ENCODE measurements around the gene TRIM2.

DNA sequence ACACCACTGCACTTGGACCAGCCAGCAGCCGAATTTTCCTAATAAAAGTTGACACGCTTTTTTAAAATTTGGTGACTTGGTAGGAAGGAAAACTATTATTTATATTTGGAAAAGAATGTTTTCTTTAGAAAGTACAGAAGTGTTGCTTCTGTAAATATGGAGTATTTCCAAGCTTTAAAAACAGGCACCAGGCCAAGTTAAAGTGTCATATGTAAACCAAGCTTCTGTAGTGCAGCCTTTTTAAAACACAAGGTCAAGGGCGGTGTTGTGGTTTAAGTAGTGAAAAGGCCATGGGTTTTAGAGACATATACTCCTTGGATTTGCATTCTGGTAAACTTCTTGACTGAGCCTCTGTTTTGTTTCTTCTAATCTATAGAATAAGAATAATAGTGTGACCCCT is 62.7 kb downstream of the TRIM2 start:
- TF ChIP-seq EP300 (IDR thresholded peaks at IDR 0.05), result no peak
- TF ChIP-seq, protein P1, sequence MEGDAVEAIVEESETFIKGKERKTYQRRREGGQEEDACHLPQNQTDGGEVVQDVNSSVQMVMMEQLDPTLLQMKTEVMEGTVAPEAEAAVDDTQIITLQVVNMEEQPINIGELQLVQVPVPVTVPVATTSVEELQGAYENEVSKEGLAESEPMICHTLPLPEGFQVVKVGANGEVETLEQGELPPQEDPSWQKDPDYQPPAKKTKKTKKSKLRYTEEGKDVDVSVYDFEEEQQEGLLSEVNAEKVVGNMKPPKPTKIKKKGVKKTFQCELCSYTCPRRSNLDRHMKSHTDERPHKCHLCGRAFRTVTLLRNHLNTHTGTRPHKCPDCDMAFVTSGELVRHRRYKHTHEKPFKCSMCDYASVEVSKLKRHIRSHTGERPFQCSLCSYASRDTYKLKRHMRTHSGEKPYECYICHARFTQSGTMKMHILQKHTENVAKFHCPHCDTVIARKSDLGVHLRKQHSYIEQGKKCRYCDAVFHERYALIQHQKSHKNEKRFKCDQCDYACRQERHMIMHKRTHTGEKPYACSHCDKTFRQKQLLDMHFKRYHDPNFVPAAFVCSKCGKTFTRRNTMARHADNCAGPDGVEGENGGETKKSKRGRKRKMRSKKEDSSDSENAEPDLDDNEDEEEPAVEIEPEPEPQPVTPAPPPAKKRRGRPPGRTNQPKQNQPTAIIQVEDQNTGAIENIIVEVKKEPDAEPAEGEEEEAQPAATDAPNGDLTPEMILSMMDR (IDR thresholded peaks at IDR 0.05), result no peak
- TF ChIP-seq POLR2A (IDR thresholded peaks at IDR 0.05), result no peak

All from tibial nerve (tissue), 4 donors.